Right lobe of liver (tissue), 6 donors: ENCODE results near the gene IL9. TPM values are rescaled to one million over a fixed set of nuclear protein-coding genes. Genes with fewer than 3 reads are reported as not detected.
"Not testable (repeated sequence)": the region's sequence is repeated elsewhere in the genome, so short reads cannot be mapped to it uniquely, and the experiment has no call there.

Source experiments
- ATAC-seq, 4 donors: fragments of 200-7000 bp; cut with Tn5 transposase; one replicate each; pipeline ENCODE4 v1.9.1; 2020; ENCODE audit warnings: mild to moderate bottlenecking in 4 of 4, moderate library complexity in 4 of 4
- DNase-seq, 3 donors: peaks; one replicate each; pipeline ENCODE4 v3.0.0-alpha.2; 2020
- H3K27ac ChIP-seq, 3 donors: fragments of 200-600 bp; one replicate each; pipeline ENCODE4 v1.8.0; 2022
- H3K27me3 ChIP-seq, 2 donors: fragments of 200-600 bp; one replicate each; pipeline ENCODE4 v1.8.0; 2022
- H3K36me3 ChIP-seq, 4 donors: fragments of 200-600 bp; sonication (generic) in 1 of 4; one replicate each; pipeline versions ENCODE4 v1.5.1 to v1.8.0; 2017 to 2022; ENCODE audit warnings: control low read depth in 1 of 4
- H3K4me1 ChIP-seq, 4 donors: fragments of 200-600 bp; sonication (generic) in 1 of 4; one replicate each; pipeline versions ENCODE4 v1.5.1 to v1.8.0; 2017 to 2022; ENCODE audit warnings: control low read depth in 1 of 4
- H3K4me3 ChIP-seq, 3 donors: fragments of 200-600 bp; one replicate each; pipeline ENCODE4 v1.8.0; 2022
- H3K9me3 ChIP-seq, 4 donors: fragments of 200-600 bp; sonication (generic) in 1 of 4; one replicate each; pipeline versions ENCODE4 v1.5.1 to v1.8.0; 2017 to 2022; ENCODE audit warnings: control low read depth in 1 of 4
- POLR2A ChIP-seq: fragments of 450-650 bp; IDR thresholded peaks from one replicate; pipeline ENCODE4 v1.6.1; 2017; ENCODE audit warnings: antibody characterized with exemption, mild to moderate bottlenecking
- WGBS: methylation state at CpG from one replicate; pipeline ENCODE4 v1.1.6; 2018; ENCODE audit warnings: low coverage, low lambda C conversion rate; ENCODE audit not compliant: insufficient coverage; ENCODE audit errors: missing lambda C conversion rate; 5-methylcytosine and 5-hydroxymethylcytosine counted together
- intact Hi-C, 2 donors: fragments of 100-400 bp; cut with DNase I; formaldehyde crosslinking; loops; one replicate each; pipeline versions ENCODE4 v1.11.2 to v1.14.1; 2022
- total RNA-seq, 6 experiments: library from RNA; depleted of rRNA in 2 of 6; stranded (reverse); fragments of >200 nt in 2 of 6; fragmentation: NEBNext Ultra II Directional in 3 of 6; extraction: Animal tissue kit (Norgen Biotek cat#: 25700) in 3 of 6; gene quantifications; one replicate each; pipeline versions ENCODE4 v1.1.0 to v1.2.4, GENCODE V29; 2016 to 2023
- TF ChIP-seq, protein P1 (sequence below), 4 donors: fragments of 200-600 bp in 3 of 4; fragments of 450-650 bp in 1 of 4; IDR thresholded peaks; one replicate each; pipeline versions ENCODE4 v1.5.1 to v1.8.0; 2016 to 2022; ENCODE audit warnings: antibody characterized with exemption in 4 of 4, mild to moderate bottlenecking in 2 of 4
- donor health status: DM: no; HTN: yes; CAD: no.
- donor health status: DM: no; HTN: no; CAD: no.
- donor health status: DM: no; HTN: no; CAD: no.
- donor health status: DM: no; HTN: yes; CAD: no.
- donor health status: DM: no; HTN: yes; CAD: no.

Gene IL9
- total RNA-seq, 6 experiments from 2014 or later: not detected

DNA sequence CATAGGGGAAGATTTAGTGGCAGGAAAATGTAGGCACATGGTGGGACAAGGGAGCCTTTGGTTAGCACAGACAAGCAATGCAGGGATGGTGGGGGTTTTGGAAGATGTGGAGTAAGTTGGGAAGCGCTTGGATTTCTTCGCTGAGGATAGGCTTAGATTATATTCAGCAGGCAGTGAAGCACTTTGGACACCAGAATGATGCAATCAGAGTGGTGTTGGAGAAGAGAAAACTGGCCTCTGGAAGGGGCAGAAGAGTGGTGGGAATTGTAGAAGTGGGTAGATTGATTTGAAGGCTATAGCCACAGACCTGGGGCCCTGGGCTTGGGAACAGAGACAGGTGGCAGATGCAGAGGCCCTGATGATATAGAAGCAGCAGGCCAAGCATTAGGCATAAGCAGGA, 32.9 kb downstream of the IL9 start:
- ATAC-seq: peak in 1 of 4 donors; percentile 28

DNA sequence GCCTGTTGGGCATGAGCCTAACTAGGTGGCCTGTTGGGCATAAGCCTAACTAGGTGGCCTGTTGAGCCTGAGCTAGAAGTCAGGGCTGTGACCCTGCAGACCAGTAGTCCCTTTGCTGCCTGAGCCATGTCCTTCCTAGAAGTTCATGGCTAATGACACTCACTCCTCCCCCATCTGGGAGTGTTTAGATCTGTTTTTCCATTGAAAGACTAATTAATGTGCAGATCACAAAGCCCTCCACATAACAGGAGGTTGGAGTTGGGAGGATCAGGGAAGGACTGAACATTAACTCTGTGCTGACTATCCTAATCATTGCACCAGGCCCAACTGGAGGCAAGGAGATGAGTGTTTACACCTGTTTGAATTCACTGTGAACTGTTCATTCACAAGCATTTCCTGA, 33.6 kb downstream of the IL9 start:
- TF ChIP-seq, protein P1, sequence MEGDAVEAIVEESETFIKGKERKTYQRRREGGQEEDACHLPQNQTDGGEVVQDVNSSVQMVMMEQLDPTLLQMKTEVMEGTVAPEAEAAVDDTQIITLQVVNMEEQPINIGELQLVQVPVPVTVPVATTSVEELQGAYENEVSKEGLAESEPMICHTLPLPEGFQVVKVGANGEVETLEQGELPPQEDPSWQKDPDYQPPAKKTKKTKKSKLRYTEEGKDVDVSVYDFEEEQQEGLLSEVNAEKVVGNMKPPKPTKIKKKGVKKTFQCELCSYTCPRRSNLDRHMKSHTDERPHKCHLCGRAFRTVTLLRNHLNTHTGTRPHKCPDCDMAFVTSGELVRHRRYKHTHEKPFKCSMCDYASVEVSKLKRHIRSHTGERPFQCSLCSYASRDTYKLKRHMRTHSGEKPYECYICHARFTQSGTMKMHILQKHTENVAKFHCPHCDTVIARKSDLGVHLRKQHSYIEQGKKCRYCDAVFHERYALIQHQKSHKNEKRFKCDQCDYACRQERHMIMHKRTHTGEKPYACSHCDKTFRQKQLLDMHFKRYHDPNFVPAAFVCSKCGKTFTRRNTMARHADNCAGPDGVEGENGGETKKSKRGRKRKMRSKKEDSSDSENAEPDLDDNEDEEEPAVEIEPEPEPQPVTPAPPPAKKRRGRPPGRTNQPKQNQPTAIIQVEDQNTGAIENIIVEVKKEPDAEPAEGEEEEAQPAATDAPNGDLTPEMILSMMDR (IDR thresholded peaks at IDR 0.05): no peak
- no peak for TF ChIP-seq POLR2A
- ATAC-seq: peak in 1 of 4 donors; percentile 16
- DNase-seq: no peak
- no peaks in the 10 kb centered on the region for H3K36me3 ChIP-seq
- H3K27ac ChIP-seq: no peak overlapping the region
- H3K27me3 ChIP-seq: no peaks in the 10 kb centered on the region
- no peak overlapping the region for H3K4me3 ChIP-seq
- intact Hi-C loops: no loop called here
- no peaks in the 10 kb centered on the region for H3K9me3 ChIP-seq
- H3K4me1 ChIP-seq: no peaks in the 10 kb centered on the region

More for the DNA sequence above, 32.9 kb downstream of the IL9 start:
- WGBS: 83% methylated on average over 1 of the region's 2 CpGs
- Histone ChIP-seq H3K27me3 (no peaks in the 10 kb centered on the region), H3K9me3 (no peaks in the 10 kb centered on the region), H3K27ac (no peak overlapping the region), H3K36me3 (no peaks in the 10 kb centered on the region), H3K4me1 (no peaks in the 10 kb centered on the region), H3K4me3 (no peak overlapping the region)
- TF ChIP-seq, protein P1 (IDR thresholded peaks at IDR 0.05): no peak
- no peak for TF ChIP-seq POLR2A
- intact Hi-C loops: no loop called here
- DNase-seq: no peak

DNA sequence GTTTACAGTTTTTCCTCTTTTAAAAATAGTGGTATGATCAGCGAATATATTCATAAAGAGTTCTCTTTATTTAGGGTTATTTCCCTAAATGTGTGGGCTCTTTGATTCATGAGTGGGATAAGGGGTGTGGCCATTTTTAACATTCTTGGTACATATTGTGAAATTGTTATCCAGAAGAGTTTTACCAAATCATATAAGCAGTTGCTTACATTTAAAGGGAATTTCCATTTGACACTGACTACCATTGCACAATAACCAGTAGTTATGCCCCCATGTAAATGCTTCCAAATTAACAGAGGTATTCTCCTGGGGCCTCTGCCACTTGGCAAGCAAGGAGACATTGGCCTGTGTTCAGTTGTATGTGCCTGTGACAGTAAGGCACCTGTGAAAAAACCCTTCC, 34.0 kb downstream of the IL9 start:
- no peak overlapping the region for H3K4me3 ChIP-seq
- H3K4me1 ChIP-seq: no peaks in the 10 kb centered on the region
- WGBS: 82% methylated on average over 1 of the region's 1 CpG
- ATAC-seq: peak in 1 of 4 donors; percentile 33
- H3K9me3 ChIP-seq: no peaks in the 10 kb centered on the region
- H3K27me3 ChIP-seq: no peaks in the 10 kb centered on the region
- no peak for DNase-seq
- H3K36me3 ChIP-seq: no peaks in the 10 kb centered on the region
- TF ChIP-seq, protein P1 (IDR thresholded peaks at IDR 0.05): no peak
- no peak for TF ChIP-seq POLR2A
- intact Hi-C loops: no loop called here
- H3K27ac ChIP-seq: no peak overlapping the region

DNA sequence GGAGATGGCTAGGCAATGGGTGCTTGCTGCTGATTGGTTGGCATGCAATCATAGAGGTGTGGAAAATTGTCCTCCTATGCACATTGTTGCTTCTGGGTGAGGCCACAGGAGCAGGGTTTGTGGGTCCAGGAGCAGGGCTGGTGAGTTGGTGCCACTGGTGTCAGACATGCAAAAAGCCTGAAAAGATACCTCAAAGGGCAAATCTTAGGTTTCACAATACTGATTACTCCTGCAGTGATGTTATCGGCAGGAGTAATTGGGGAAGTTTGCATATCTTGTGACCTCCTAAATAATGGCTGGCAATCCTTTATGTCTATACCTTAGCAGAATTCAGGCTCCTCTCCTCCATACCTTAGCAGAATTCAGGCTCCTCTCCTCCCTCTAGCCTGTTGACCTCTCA, 36.0 kb downstream of the IL9 start:
- WGBS: 40% methylated on average over 1 of the region's 1 CpG
- ATAC-seq (no peak), DNase-seq (no peak)
- TF ChIP-seq, protein P1 (IDR thresholded peaks at IDR 0.05): no peak
- no peak for TF ChIP-seq POLR2A
- Histone ChIP-seq H3K27ac (no peak overlapping the region), H3K9me3 (no peaks in the 10 kb centered on the region), H3K4me3 (no peak overlapping the region), H3K27me3 (no peaks in the 10 kb centered on the region), H3K36me3 (no peaks in the 10 kb centered on the region), H3K4me1 (no peaks in the 10 kb centered on the region)
- intact Hi-C loops: no loop called here

DNA sequence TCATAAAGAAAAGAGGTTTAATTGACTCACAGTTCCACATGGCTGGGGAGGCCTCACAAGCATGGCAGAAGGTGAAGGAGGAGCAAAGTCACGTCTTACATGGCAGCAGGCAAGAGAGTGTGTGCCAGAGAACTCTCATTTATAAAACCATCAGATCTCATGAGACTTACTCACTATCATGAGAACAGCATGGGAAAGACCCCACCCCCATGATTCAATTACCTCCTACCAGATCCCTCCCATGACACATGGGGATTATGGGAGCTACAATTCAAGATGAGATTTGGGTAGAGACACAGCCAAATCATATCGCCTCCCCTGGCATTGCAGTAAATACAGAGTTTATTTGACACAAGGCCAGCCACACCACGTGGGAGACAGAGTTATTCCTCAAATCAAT, 36.5 kb downstream of the IL9 start:
- ATAC-seq, intact Hi-C loops, H3K27me3 ChIP-seq, H3K4me1 ChIP-seq, H3K9me3 ChIP-seq, DNase-seq, H3K4me3 ChIP-seq, H3K27ac ChIP-seq, H3K36me3 ChIP-seq: not testable (repeated sequence)
- WGBS: 76% methylated on average over 3 of the region's 3 CpGs
